Right atrium auricular region (tissue), 2 donors: ENCODE results near the gene CRYBB2. TPM values are rescaled to one million over a fixed set of nuclear protein-coding genes. Genes with fewer than 3 reads are reported as not detected.

Experiments
- DNase-seq: peaks from one replicate; pipeline ENCODE4 v3.0.0-alpha.2; 2019; ENCODE audit warnings: low spot score
- H3K27ac ChIP-seq, 2 donors: fragments of 200-600 bp; sonication (generic); 1 replicate in 1 of 2; 2 replicates in 1 of 2; pipeline ENCODE4 v1.5.1; 2016 to 2019
- H3K27me3 ChIP-seq, 2 donors: fragments of 200-600 bp; sonication (generic); one replicate each; pipeline versions ENCODE4 v1.5.1 to v1.6.0; 2017 to 2019
- H3K36me3 ChIP-seq: fragments of 200-600 bp; sonication (generic); one replicate; pipeline ENCODE4 v1.5.1; 2016
- H3K4me1 ChIP-seq, 2 donors: fragments of 200-600 bp; sonication (generic); one replicate each; pipeline versions ENCODE4 v1.5.1 to v1.6.0; 2017 to 2019
- H3K4me3 ChIP-seq, 2 donors: fragments of 200-600 bp; sonication (generic); 1 replicate in 1 of 2; 2 replicates in 1 of 2; pipeline ENCODE4 v1.5.1; 2017 to 2019; ENCODE audit warnings: mild to moderate bottlenecking in 1 of 2, moderate library complexity in 1 of 2
- H3K9me3 ChIP-seq, 2 donors: fragments of 200-600 bp; sonication (generic); one replicate each; pipeline ENCODE4 v1.5.1; 2019
- CTCF ChIP-seq, 2 donors: fragments of 200-600 bp; sonication (generic); IDR thresholded peaks; one replicate each; pipeline ENCODE4 v1.5.1; 2019; ENCODE audit warnings: antibody characterized with exemption in 2 of 2
- total RNA-seq, 2 donors: library from RNA; depleted of rRNA; stranded (reverse); fragments of >200 nt; gene quantifications; one replicate each; pipeline ENCODE4 v1.1.0, GENCODE V29; 2016

Gene CRYBB2
- total RNA-seq, 2 donors from 2014 or later, result not detected

- H3K4me3 ChIP-seq, result no peak overlapping the region
- no peaks in the 10 kb centered on the region for H3K4me1 ChIP-seq
- H3K36me3 ChIP-seq, result peaks cover 41% of the 10 kb centered on the region
- no peak for TF ChIP-seq CTCF (IDR thresholded peaks at IDR 0.05)
- H3K9me3 ChIP-seq, result no peaks in the 10 kb centered on the region
- DNase-seq, result no peak
- H3K27ac ChIP-seq, result no peak overlapping the region
- H3K27me3 ChIP-seq, result no peaks in the 10 kb centered on the region
Measured at GRCh38 chr22:25193130-25193529, 26.3 kb upstream of the CRYBB2 start.

GRCh38 chr22:25193548-25193947, 25.9 kb upstream of the CRYBB2 start:
- peaks cover 45% of the 10 kb centered on the region for H3K36me3 ChIP-seq
- DNase-seq, result no peak
- H3K4me3 ChIP-seq, result no peak overlapping the region
- TF ChIP-seq CTCF (IDR thresholded peaks at IDR 0.05), result no peak
- no peaks in the 10 kb centered on the region for H3K9me3 ChIP-seq
- no peaks in the 10 kb centered on the region for H3K27me3 ChIP-seq
- no peaks in the 10 kb centered on the region for H3K4me1 ChIP-seq
- H3K27ac ChIP-seq, result no peak overlapping the region

- Histone ChIP-seq H3K27ac (no peak overlapping the region), H3K9me3 (no peaks in the 10 kb centered on the region), H3K4me3 (no peak overlapping the region), H3K27me3 (no peaks in the 10 kb centered on the region), H3K36me3 (peaks cover 34% of the 10 kb centered on the region), H3K4me1 (no peaks in the 10 kb centered on the region)
- DNase-seq, result no peak
- TF ChIP-seq CTCF (IDR thresholded peaks at IDR 0.05), result no peak
Measured at GRCh38 chr22:25196326-25196725, 23.1 kb upstream of the CRYBB2 start.

GRCh38 chr22:25197340-25197739, 22.1 kb upstream of the CRYBB2 start:
- DNase-seq, result no peak
- Histone ChIP-seq H3K27me3 (no peaks in the 10 kb centered on the region), H3K9me3 (no peaks in the 10 kb centered on the region), H3K36me3 (peaks cover 28% of the 10 kb centered on the region), H3K4me1 (no peaks in the 10 kb centered on the region), H3K27ac (no peak overlapping the region), H3K4me3 (no peak overlapping the region)
- TF ChIP-seq CTCF (IDR thresholded peaks at IDR 0.05), result no peak

GRCh38 chr22:25199731-25200520, 19.5 kb upstream of the CRYBB2 start, which contains the start of gene CRYBB3:
Gene CRYBB3, plus strand, starts transcription at chr22:25199858. Its CDS starts 1,539 bp downstream, at chr22:25201397.
- H3K27me3 ChIP-seq, result no peaks in the 10 kb centered on the region
- H3K9me3 ChIP-seq, result no peaks in the 10 kb centered on the region
- H3K27ac ChIP-seq, result no peak within 1 kb of the TSS
- H3K4me1 ChIP-seq, result no peaks in the 10 kb centered on the region
- TF ChIP-seq CTCF (IDR thresholded peaks at IDR 0.05), result no peak
- no peak within 1 kb of the TSS for H3K4me3 ChIP-seq
- DNase-seq, result no peak
- peaks cover 17% of the 10 kb centered on the region for H3K36me3 ChIP-seq

- no peak overlapping the region for H3K4me3 ChIP-seq
- no peak overlapping the region for H3K27ac ChIP-seq
- no peak for TF ChIP-seq CTCF (IDR thresholded peaks at IDR 0.05)
- H3K27me3 ChIP-seq, result no peaks in the 10 kb centered on the region
- no peaks in the 10 kb centered on the region for H3K9me3 ChIP-seq
- no peaks in the 10 kb centered on the region for H3K4me1 ChIP-seq
- H3K36me3 ChIP-seq, result peaks cover 17% of the 10 kb centered on the region
- no peak for DNase-seq
Measured at GRCh38 chr22:25200967-25201366, 18.5 kb upstream of the CRYBB2 start.
